Measurements from ENCODE around the gene SLC7A8. TPM values are rescaled to one million over a fixed set of nuclear protein-coding genes. Genes with fewer than 3 reads are reported as not detected.
A peak's percentile ranks its signal among the peaks of the same experiment; 100 is the strongest.

SLC7A8 gene
- total and polyA plus RNA-seq, 8 donors, result 1.2 to 102 (median 32.0) TPM

DNA sequence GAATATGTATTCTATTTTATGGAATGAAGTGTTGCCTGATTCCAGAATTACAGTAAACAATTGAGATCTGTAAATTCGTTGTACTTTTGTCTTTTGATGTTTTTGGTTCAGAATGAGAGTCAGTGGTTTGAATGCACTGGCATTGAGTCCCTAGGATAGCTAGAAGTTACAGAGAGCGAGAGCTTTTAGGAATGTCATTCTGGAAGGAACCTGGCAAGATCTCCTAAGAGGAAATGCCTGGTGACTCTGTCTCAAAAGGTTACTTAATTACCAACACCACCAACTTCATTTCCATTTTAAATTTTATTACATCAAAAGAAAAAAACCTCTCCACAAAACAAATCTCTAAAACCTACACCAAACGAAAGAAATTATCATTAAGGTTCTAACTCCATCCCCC is 58.4 kb downstream of the SLC7A8 start:
- no peaks in the 10 kb centered on the region for H3K9me3 ChIP-seq
- H3K4me3 ChIP-seq, result no peak overlapping the region
- WGBS, 5 donors, result 40 to 68% (median 49%) methylated on average over 3 of the region's 3 CpGs
- H3K4me1 ChIP-seq, result peaks cover 9 to 50% (median 21%) of the 10 kb centered on the region in 4 donors
- peaks cover 25 to 42% (median 39%) of the 10 kb centered on the region in 4 donors for H3K36me3 ChIP-seq
- TF ChIP-seq POLR2A (IDR thresholded peaks at IDR 0.05) (no peak), POLR2AphosphoS5 (IDR thresholded peaks at IDR 0.05) (no peak), CTCF (IDR thresholded peaks at IDR 0.05) (no peak), EP300 (IDR thresholded peaks at IDR 0.05) (no peak)
- DNase-seq, result no peak
- H3K27me3 ChIP-seq, result no peaks in the 10 kb centered on the region
- intact Hi-C loops (cut with DNase I; ENCODE audit: low total_unique reads), result no loop called here
- H3K27ac ChIP-seq, result peak overlapping the region in 1 of 5 donors; percentile 25

DNA sequence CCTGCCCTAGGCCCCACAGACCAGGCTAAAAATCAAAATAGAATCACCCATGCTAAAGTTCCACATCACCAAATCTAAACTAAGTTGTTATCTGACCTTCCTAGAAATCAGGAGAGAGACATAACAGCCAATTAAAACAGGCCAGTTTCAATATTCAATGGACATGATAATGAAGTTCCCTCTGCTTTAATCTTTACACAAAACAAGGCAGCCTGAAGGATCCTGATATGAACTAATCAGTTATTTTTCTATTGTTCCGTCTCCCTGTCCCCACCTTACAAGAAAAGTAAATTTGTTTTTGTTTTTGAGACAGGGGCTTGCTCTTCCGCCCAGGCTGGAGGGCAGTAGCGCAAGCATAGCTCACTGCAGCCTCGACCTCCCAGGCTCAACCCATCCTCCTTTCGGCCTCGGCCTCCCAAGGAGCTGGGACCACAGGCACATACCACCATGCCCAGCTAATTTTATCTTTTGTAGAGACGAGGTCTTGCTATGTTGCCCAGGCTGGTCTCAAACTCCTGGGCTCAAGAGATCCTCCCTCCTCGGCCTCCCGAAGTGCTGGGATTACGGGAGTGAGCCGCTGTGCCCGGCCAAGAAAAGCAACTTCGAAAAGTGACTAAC is 59.0 kb downstream of the SLC7A8 start:
- H3K27ac ChIP-seq, result peak overlapping the region in 1 of 5 donors; percentile 62
- 83 to 87% (median 86%) methylated on average over 13 of the region's 13 CpGs for WGBS, 5 donors
- TF ChIP-seq POLR2A (IDR thresholded peaks at IDR 0.05) (no peak), POLR2AphosphoS5 (IDR thresholded peaks at IDR 0.05) (no peak), EP300 (IDR thresholded peaks at IDR 0.05) (no peak), CTCF (IDR thresholded peaks at IDR 0.05) (no peak)
- intact Hi-C loops (cut with DNase I; ENCODE audit: low total_unique reads), result loop anchor here (5.0 kb wide), 1 partner anchor 63 kb away; no protein-coding TSS in a partner anchor
- peaks cover 21 to 36% (median 34%) of the 10 kb centered on the region in 4 donors for H3K36me3 ChIP-seq
- no peak overlapping the region for H3K4me3 ChIP-seq
- no peak for DNase-seq
- peaks cover 9 to 56% (median 21%) of the 10 kb centered on the region in 4 donors for H3K4me1 ChIP-seq
- H3K9me3 ChIP-seq, result no peaks in the 10 kb centered on the region
- no peaks in the 10 kb centered on the region for H3K27me3 ChIP-seq

DNA sequence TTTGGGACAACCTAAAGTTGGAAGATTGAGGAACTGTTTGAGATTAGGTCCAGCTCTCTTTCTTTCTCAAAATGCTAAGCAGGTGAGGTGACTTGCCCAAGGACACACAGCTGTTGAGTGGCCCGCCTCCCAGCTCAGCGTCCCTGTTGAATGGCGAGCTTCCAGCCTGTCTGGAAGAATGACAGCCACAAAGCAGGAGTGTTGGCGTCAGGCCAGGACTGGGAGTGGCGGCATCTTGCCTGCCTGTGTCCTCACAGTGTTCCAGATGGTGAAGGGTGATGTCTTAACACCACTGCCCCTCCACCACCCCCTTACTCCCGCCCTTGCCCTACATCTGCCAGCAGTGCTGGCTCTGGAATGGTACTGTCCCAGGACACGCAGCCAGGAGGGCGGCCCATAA is 60.0 kb downstream of the SLC7A8 start:
- Histone ChIP-seq H3K27ac (peak overlapping the region in 2 of 5 donors; percentile 25 to 62), H3K4me1 (peaks cover 9 to 57% (median 21%) of the 10 kb centered on the region in 4 donors), H3K4me3 (no peak overlapping the region), H3K9me3 (no peaks in the 10 kb centered on the region), H3K36me3 (peaks cover 11 to 26% (median 23%) of the 10 kb centered on the region in 4 donors), H3K27me3 (peaks cover 0 to 4% (median 0%) of the 10 kb centered on the region in 3 donors)
- peak in 1 of 3 donors; percentile 47 for TF ChIP-seq POLR2AphosphoS5 (IDR thresholded peaks at IDR 0.05)
- TF ChIP-seq POLR2A (IDR thresholded peaks at IDR 0.05), result no peak
- 28 to 45% (median 33%) methylated on average over 7 to 8 of the region's 8 CpGs for WGBS, 5 donors
- intact Hi-C loops (cut with DNase I; ENCODE audit: low total_unique reads), result loop anchor here (5.0 kb wide), 1 partner anchor 64 kb away; no protein-coding TSS in a partner anchor
- DNase-seq, result peak; percentile 74 to 93

- peaks cover 0 to 13% (median 10%) of the 10 kb centered on the region in 4 donors for H3K36me3 ChIP-seq
- TF ChIP-seq POLR2AphosphoS5 (IDR thresholded peaks at IDR 0.05) (no peak), POLR2A (IDR thresholded peaks at IDR 0.05) (no peak), CTCF (IDR thresholded peaks at IDR 0.05) (no peak), EP300 (IDR thresholded peaks at IDR 0.05) (no peak)
- intact Hi-C loops (cut with DNase I; ENCODE audit: low total_unique reads), result loop anchor here (5.0 kb wide), 1 partner anchor 65 kb away; no protein-coding TSS in a partner anchor
- peaks cover 0 to 15% (median 0%) of the 10 kb centered on the region in 3 donors for H3K27me3 ChIP-seq
- H3K27ac ChIP-seq, result peak overlapping the region in 4 of 5 donors; percentile 48 to 73 (median 56)
- no peak for DNase-seq
- H3K4me1 ChIP-seq, result peaks cover 9 to 57% (median 21%) of the 10 kb centered on the region in 4 donors
- H3K4me3 ChIP-seq, result no peak overlapping the region
- no peaks in the 10 kb centered on the region for H3K9me3 ChIP-seq
- 84 to 98% (median 91%) methylated on average over 6 of the region's 6 CpGs for WGBS, 5 donors
Measured at GRCh38 chr14:23122086-23122485, 61.4 kb downstream of the SLC7A8 start.
